GM18861 (cell line): Measurements from ENCODE around the gene OSBPL1A.

Source experiments
- ATAC-seq: cut with Tn5 transposase; IDR thresholded peaks from one replicate; pipeline ENCODE4 v1.9.1; 2021; ENCODE audit not compliant: unreplicated experiment

OSBPL1A gene

DNA sequence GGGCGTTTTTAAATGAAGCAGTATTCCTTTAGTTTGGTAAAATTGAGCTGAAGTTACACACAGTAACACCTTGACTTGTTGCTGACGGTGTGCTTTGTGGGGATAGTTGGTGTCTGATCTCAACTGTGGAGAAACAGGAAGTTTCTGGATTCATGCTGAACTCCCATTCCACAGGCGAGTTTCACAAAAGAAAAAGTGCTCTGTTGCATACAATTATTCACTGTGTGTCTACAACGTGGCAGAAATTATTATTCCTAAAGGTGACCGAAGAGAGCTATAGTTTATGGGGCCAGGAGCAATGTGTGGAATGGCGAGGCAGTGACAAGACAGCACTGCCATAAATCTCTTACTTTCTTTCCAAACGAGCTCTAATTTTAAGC lies 259.2 kb downstream of the OSBPL1A start:
- ATAC-seq: no peak

DNA sequence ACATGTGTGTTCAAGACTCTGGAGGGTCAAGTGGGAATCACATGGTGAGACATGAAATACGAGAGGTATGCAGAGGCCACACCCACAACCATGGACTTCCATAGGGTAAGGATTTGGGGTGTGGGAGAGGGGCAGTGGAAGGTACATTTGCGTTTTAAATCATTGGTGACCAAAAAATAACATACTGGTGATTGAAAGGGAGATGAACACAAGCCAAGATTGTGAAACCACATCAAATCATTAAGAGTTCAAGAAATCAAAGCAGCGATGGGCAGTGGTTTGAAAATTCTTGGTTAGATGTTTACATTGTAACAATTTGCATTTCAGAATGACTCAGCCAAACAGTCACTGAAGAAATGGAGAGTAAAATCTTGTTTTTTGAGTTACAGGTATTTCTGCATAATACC lies 260.7 kb downstream of the OSBPL1A start:
- ATAC-seq: no peak

DNA sequence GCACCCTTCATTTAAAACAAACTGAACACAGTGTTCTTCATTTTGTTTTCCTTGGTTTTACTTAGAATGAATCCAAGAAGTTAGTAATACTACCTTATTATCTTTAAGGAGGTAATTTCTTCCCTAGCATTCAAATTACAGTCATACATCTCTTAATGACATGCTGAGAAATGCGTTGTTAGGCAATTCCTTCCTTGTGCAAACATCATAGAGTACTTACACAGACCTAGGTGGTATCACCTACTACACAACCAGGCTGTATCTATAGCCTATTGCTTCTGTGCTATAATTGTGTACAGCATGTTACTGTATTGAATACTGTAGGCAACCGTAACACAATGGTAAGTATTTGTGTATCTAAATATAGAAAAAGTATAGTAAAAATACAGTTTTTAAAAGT lies 267.1 kb downstream of the OSBPL1A start:
- no peak for ATAC-seq

DNA sequence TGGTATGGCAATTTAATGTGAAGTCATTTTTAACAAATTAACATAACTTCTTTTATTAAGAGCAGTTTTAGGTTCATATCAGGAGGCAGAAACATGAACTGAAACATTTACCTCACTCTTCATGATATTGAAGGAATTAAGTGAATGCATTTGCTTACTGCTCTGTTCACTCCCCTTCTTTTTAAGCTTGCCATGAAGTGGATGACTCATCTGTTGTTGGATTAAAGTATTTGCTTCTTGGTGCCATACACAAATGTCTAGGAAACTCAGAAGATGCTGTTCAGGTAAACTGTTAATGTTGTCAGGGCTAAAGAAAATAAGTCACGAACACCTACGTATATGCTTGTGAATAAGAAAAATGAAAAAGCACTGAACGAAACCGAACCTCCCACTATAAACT lies 268.9 kb downstream of the OSBPL1A start:
- ATAC-seq: no peak

DNA sequence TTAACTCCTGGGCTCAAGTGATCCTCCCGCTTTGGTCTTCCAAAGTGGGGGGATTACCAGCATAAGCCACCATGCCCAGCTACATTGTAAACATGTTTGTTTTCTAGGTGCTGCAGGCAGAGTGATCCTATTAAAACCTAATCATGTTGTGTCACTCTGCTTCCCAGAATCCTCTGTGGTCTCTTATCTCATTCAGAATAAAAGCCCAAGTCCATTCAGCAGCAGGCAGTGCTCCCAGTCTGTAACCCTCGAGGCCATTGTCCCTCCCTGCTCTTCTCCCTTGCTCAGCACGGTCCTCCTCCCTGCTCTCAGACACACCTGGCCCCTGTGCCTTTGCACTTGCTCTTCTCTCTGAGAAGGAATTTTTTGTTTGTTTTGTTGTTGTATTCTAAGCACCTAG lies 269.9 kb downstream of the OSBPL1A start:
- no peak for ATAC-seq

DNA sequence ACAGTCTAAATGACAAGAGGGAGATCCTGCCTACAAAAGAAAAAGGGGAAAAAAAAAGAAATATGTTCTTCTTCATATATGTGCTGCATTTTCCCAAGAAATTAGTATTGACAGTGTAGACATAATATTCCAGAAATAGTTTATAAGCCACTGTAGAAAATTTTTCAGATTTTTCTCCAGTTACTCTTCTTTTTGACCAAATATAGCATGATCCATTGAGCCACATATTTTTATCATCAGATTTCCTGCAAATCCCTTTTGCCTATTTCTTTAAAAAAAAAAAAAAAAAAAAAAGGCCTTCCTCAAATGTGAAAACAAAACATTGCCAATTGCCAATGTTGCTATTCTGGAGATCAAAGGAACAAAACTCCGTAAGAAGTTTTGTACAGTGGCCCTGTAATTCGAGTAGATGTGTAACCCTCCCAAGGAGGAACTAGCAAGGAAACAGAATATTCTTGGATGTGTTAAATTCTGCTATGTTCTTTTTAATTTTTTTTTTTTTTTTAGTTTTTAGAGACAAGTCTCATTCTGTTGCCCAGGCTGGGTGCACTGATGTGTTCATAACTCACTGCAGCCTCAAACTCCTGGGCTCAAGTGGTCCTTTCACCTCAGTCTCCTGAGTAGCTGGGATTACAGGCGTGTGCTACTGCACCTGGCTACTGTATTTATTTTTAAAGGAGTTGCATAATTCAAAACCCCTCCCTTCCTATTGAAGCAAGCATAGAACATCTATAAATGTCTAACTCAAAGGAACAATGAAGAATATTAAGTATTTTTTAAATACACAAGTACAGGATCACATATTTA lies 271.3 kb downstream of the OSBPL1A start:
- no peak for ATAC-seq

DNA sequence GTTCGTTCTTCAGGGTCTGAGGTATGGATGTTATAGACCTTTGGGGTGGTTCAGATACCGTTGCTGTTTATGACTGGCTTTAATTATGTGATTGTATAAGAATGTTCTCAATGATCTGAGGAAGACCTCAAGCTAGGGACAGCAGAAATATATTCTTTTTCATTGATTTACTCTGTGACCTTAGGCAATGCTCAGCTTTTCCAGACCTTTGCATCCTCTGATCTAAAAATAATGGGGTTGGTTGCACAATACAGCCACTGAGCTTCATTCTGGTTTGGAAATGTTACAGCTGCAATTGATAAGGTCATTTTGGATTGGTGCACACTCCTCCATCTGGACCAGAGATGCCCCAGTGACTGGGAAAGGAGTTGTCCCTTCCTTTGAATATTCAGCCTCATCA lies 276.0 kb downstream of the OSBPL1A start:
- ATAC-seq: no peak

DNA sequence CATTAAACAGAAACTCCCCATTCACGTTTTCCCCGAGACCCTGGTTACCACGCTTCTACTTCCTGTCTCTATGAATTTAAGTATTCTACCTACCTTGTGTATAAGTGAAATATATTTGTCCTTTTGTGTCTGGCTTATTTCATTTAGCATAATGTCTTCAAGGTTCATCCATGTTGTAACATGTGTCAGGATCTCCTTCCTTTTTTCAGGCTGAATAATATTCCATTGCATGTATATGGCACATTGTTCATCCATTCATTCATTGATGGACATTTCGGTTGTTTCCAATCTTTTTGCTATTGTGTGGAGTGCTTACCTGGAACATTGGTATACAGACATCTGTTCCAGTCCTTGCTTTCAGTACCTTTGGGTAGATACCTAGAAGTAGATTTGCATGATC lies 276.9 kb downstream of the OSBPL1A start:
- ATAC-seq: no peak

DNA sequence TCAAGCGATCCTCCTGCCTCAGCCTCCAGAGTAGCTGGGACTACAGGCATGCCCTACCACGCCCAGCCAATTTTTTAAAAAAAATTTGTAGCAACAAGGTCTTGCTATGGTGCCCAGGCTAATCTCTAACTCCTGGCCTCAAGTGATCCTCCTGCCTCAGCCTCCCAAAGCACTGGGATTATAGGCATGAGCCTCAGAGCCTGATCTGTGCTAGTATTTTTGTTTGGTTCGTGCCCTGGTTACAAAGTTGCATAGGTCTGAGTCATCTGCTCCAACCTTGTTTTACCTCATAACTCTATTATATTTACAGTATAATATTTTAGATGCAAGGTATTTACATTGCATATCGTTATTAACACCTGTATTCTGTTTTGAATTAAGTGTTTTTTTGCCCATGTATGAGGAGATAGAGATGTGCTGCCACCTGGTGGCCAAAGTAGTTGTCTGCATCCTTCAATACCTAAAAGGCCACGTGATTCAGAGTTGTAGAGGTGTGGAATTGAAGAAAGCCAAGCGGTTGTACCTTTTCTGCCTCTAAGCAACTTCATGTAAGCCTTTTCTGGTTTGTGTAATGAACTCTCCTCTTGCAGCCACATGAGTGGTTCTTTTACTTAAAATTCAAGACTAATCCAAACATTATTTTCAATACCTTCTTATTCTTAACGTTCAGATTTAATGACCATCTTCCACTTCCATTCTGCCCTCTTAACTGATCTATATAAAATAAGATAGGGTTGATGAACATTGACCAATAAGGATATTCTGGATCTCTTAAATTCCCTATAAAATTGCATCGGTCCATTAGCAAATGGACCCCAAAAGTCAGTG lies 278.7 kb downstream of the OSBPL1A start:
- ATAC-seq: peak; percentile 79

DNA sequence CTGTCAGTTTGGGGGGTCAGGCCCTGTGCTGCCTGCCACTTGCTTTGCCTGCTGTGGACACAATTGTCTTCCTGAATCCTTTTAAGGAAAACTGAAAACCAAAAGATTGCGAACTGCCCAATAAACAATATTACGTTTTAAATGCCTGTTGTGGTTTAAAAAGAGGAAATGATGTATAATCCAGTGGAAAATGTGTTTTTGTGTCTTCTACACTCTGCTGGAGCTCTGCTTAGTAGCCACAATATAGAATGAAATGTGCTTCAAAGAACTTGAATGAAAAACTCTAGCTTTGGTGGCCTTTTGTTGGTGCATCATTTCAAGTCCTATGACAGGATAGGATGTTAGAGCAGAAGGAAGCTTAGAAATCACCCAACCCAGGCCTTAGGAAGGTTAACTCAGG lies 282.0 kb downstream of the OSBPL1A start:
- ATAC-seq: no peak

DNA sequence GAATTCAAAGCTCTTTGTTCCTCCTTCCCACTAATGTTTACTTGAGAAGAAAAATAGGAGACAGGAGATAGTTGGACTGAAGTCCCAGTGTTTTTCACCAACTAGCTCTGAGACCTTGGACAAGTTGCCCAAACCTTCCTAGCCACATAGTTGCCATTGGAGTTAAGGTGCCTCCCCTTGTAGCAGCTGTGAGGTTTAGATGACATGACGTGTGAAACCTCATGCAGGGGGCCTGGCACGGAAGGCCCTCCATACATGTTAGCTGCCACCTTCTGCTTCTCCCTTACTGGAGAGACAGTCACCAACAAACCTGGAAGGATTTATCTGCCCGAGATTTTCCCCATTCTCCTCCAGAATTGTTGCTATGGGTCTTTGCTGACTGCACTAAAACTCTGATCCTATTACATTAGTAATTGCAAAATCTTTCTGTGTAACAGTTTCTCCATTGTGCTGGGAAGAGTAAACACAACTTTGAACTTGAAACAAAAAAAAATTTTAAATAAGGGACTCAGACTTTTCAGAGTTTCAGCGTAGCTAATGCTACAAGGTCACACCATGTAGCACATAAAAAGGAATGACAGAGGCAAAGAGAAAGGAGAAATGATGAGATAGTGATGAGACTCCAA lies 282.6 kb downstream of the OSBPL1A start:
- no peak for ATAC-seq

DNA sequence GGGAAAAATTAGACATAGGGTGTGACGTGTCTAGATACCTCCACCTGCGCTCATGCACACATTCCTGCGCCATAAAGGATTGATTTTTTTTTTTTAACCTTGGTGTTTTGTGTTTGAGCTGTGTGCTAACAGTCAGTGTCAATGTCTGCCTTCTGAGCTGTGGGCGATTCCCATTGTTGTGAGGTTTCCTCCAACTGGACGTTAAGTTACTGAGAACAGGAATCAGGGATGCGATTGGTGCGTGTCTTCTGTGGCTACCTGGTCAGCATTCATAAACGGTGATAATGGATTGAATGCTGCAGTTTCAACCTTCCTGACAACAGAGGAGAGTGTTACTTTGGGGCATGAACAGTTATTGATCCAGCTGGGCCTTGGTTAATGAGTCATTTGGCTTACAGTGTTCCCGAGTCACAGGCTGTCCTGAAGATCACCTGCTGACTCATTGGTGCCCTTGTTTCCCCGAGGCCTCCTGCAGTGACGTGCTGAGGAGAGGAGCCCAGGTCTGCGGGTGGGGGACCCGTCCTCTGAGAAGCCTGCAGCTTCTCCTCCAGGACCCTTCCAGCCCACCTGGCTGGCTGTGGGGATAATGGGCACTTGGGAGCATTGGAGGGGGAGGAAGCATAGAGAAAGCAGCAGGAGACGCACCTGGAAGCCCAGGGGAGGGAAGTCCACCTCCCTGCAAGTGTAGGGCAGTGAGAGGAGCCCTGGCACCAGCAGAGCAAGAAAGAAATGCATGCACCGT lies 284.6 kb downstream of the OSBPL1A start:
- ATAC-seq: no peak

DNA sequence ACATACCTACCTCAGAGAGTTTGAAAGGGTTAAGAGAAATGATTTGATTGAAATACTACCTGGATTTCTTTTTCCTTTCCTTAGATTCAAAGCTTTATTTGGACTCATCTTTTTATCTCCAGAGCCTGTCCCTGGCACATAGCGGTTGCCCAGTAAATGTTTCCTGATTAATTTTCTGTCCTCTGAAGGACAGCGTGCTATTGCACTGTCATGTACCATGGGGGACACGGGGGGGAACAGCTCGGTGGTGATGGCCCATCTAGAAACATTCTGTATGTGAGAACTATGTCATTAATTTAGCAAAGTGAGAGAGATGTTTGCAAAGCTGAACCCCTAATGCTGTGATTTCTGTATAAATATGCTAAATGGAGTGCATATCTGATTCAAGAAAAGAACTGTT lies 285.2 kb downstream of the OSBPL1A start:
- no peak for ATAC-seq
